ENCODE results near the gene SLC6A4.
"Not testable (repeated sequence)": the region's sequence is repeated elsewhere in the genome, so short reads cannot be mapped to it uniquely, and the experiment has no call there.

SLC6A4 gene

GRCh38 chr17:30238387-30239088 lies 3.0 kb upstream of the SLC6A4 start:
- no peak for DNase-seq

GRCh38 chr17:30238003-30238344 lies 2.5 kb upstream of the SLC6A4 start:
- DNase-seq, result no peak

GRCh38 chr17:30237296-30238002 lies 2.0 kb upstream of the SLC6A4 start:
- no peak for DNase-seq

- no peak for DNase-seq
Measured at GRCh38 chr17:30236766-30237165, 1.3 kb upstream of the SLC6A4 start.

GRCh38 chr17:30236297-30236624 lies 764 bp upstream of the SLC6A4 start:
- DNase-seq, result no peak

GRCh38 chr17:30234964-30235363 lies 533 bp downstream of the SLC6A4 start:
- DNase-seq, result no peak

GRCh38 chr17:30234296-30234695 lies 1.2 kb downstream of the SLC6A4 start:
- no peak for DNase-seq

- no peak for DNase-seq
Measured at GRCh38 chr17:30232824-30233427, 2.6 kb downstream of the SLC6A4 start.

GRCh38 chr17:30232015-30232823 lies 3.3 kb downstream of the SLC6A4 start:
- DNase-seq, result no peak

GRCh38 chr17:30230596-30231125 lies 4.8 kb downstream of the SLC6A4 start:
- DNase-seq, result no peak

- not testable (repeated sequence) for DNase-seq
Measured at GRCh38 chr17:30230009-30230408, 5.5 kb downstream of the SLC6A4 start.

- no peak for DNase-seq
Measured at GRCh38 chr17:30229012-30229411, 6.5 kb downstream of the SLC6A4 start.

- no peak for DNase-seq
Measured at GRCh38 chr17:30228011-30228410, 7.5 kb downstream of the SLC6A4 start.

- peak; percentile 19 for DNase-seq
Measured at GRCh38 chr17:30226878-30227277, 8.6 kb downstream of the SLC6A4 start.

- DNase-seq, result no peak
Measured at GRCh38 chr17:30225919-30226553, 9.5 kb downstream of the SLC6A4 start.

- DNase-seq, result no peak
Measured at GRCh38 chr17:30225112-30225511, 10.4 kb downstream of the SLC6A4 start.

GRCh38 chr17:30224419-30224960 lies 11.0 kb downstream of the SLC6A4 start:
- DNase-seq, result no peak

GRCh38 chr17:30222721-30223175 lies 12.7 kb downstream of the SLC6A4 start:
- no peak for DNase-seq

GRCh38 chr17:30222251-30222650 lies 13.2 kb downstream of the SLC6A4 start:
- DNase-seq, result no peak

GRCh38 chr17:30221346-30221745 lies 14.2 kb downstream of the SLC6A4 start:
- DNase-seq, result no peak

GRCh38 chr17:30220414-30220813 lies 15.1 kb downstream of the SLC6A4 start:
- no peak for DNase-seq

GRCh38 chr17:30219833-30220232 lies 15.7 kb downstream of the SLC6A4 start:
- DNase-seq, result no peak
